H1 (cell line): ENCODE results near the gene CSTF3.

Experiments used
- CBX5 ChIP-seq: fragments of 300-800, 300-1000 bp; sonication (generic); IDR thresholded peaks from 2 replicates; pipeline ENCODE4 v1.7.1; 2016; ENCODE audit warnings: antibody characterized with exemption, low read length, low read depth
- CREB1 ChIP-seq: IDR thresholded peaks from 2 replicates; pipeline ENCODE4 v1.6.1; 2012; ENCODE audit warnings: inconsistent platforms
- CTCF ChIP-seq, 3 experiments: IDR thresholded peaks; 1 replicate in 2 of 3; 2 replicates in 1 of 3; pipeline versions ENCODE4 v1.5.1 to v1.6.1; 2011; ENCODE audit warnings: low read length in 3 of 3, mild to moderate bottlenecking in 3 of 3, inconsistent platforms in 2 of 3, low read depth in 1 of 3, moderate library complexity in 1 of 3; ENCODE audit not compliant: insufficient read depth in 1 of 3; ENCODE audit errors: control extremely low read depth in 1 of 3
- EP300 ChIP-seq, 2 experiments: IDR thresholded peaks; 1 replicate in 1 of 2; 2 replicates in 1 of 2; pipeline ENCODE4 v1.6.1; 2011 to 2012; ENCODE audit warnings: low read depth in 2 of 2, low read length in 2 of 2, mild to moderate bottlenecking in 2 of 2, borderline replicate concordance in 1 of 2, inconsistent platforms in 1 of 2, moderate library complexity in 1 of 2
- EZH2 ChIP-seq: fragments of 200-600 bp; sonication (generic); IDR thresholded peaks from 2 replicates; pipeline ENCODE4 v1.7.1; 2012; ENCODE audit warnings: low read depth, mild to moderate bottlenecking, moderate library complexity, low read length, inconsistent platforms; ENCODE audit not compliant: severe bottlenecking
- JUN ChIP-seq: IDR thresholded peaks from 2 replicates; pipeline ENCODE4 v1.6.1; 2011; ENCODE audit warnings: low read depth, mild to moderate bottlenecking, improper control_type of control experiment, low read length
- KDM5A ChIP-seq: fragments of 200-600 bp; IDR thresholded peaks from 2 replicates; pipeline ENCODE4 v1.7.1; 2012; ENCODE audit warnings: mild to moderate bottlenecking, low read length, inconsistent platforms, mixed read lengths
- MAFK ChIP-seq: IDR thresholded peaks from 2 replicates; pipeline ENCODE4 v1.6.1; 2012; ENCODE audit warnings: low read depth, mild to moderate bottlenecking, improper control_type of control experiment, low read length
- POLR2AphosphoS5 ChIP-seq: IDR thresholded peaks from 2 replicates; pipeline ENCODE4 v1.6.1; 2011; ENCODE audit warnings: low read depth, low read length
- SRF ChIP-seq: IDR thresholded peaks from 2 replicates; pipeline ENCODE4 v1.6.1; 2011; ENCODE audit warnings: mild to moderate bottlenecking, low read depth, low read length, moderate library complexity
- YY1 ChIP-seq: IDR thresholded peaks from 2 replicates; pipeline ENCODE4 v1.6.1; 2011; ENCODE audit warnings: low read depth, mild to moderate bottlenecking, low read length
- ZNF274 ChIP-seq: IDR thresholded peaks from 2 replicates; pipeline ENCODE4 v1.7.0; 2012; ENCODE audit warnings: low read length, borderline replicate concordance; ENCODE audit errors: extremely low read depth

- no peak for TF ChIP-seq EP300 (IDR thresholded peaks at IDR 0.05; ENCODE audit: borderline replicate concordance in 1 of 2, low read depth in 2 of 2, low read length in 2 of 2)
- no peak for TF ChIP-seq CTCF (IDR thresholded peaks at IDR 0.05; ENCODE audit: control extremely low read depth in 1 of 3, insufficient read depth in 1 of 3, low read depth in 1 of 3, low read length in 3 of 3)
- no peak for TF ChIP-seq JUN
- TF ChIP-seq CREB1, result no peak
- no peak for TF ChIP-seq YY1
- TF ChIP-seq MAFK, result no peak
- TF ChIP-seq POLR2AphosphoS5, result no peak
- TF ChIP-seq EZH2, result no peak
- TF ChIP-seq KDM5A, result no peak
- no peak for TF ChIP-seq ZNF274
- TF ChIP-seq CBX5, result no peak
- no peak for TF ChIP-seq SRF
Measured at GRCh38 chr11:33128739-33129138, 32.5 kb downstream of the CSTF3 start.
